ENCODE results near the gene PDPK1. TPM values are rescaled to one million over a fixed set of nuclear protein-coding genes. Genes with fewer than 3 reads are reported as not detected.
"Not testable (repeated sequence)": the region's sequence is repeated elsewhere in the genome, so short reads cannot be mapped to it uniquely, and the experiment has no call there.

The PDPK1 gene
- total and polyA plus RNA-seq, 4 donors: 12.1 to 28.1 (median 18.2) TPM

DNA sequence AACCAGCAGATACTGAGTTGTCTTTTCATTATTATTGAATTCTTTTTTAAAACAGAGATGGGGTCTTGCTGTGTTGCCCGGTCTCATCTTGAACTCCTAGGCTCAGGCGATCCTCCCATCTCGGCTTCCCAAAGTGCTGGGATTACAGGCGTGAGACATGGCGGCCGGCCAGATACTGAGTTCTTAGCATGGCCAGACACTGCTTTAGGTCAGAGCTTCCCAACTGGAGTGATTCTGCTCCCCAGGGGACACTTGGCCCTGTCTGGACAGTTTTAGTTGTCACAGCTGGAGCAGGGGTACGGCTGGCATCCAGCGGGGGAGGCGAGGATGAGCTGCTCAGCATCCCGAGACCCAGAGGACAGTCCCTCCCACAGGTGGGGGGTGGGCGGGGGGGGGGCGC lies 41.1 kb downstream of the PDPK1 start:
- not testable (repeated sequence) for H3K4me1 ChIP-seq (ENCODE audit: control insufficient read depth in 4 of 4, insufficient read depth in 4 of 4, low read length in 3 of 4); H3K27me3 ChIP-seq (ENCODE audit: control insufficient read depth in 4 of 4, insufficient read depth in 4 of 4, low read length in 3 of 4); DNase-seq (ENCODE audit: low spot score); H3K27ac ChIP-seq (ENCODE audit: low read depth in 1 of 2, low read length in 2 of 2); H3K9me3 ChIP-seq (ENCODE audit: control insufficient read depth in 4 of 4, low read length in 3 of 4); H3K9ac ChIP-seq (ENCODE audit: low read depth in 1 of 2, low read length in 2 of 2); H3K36me3 ChIP-seq (ENCODE audit: control insufficient read depth in 4 of 4, insufficient read depth in 3 of 4, low read depth in 1 of 4, low read length in 3 of 4); H3K4me3 ChIP-seq (ENCODE audit: low read depth in 1 of 3, low read length in 3 of 3)
- 91% methylated on average over 4 of the region's 12 CpGs for WGBS

DNA sequence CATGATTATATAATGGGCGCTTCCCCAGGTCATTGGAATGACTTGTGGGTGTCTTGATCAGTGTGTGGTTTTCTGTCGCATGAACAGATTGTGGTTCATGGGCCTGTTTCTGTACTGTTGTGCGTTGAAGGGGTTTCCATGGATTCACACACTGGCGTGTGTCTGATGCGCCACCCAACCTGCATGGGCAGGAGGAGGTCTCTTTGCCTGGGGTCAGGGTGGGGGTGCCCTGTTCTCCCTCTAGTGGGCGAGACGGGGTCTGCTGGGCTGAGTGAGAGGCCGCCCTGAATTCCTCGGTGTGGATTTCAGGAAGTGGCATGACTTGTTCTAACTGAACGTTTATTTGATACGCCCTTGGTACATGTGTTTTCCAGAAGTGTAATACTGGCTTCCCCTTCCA lies 42.3 kb downstream of the PDPK1 start:
- WGBS: 71% methylated on average over 7 of the region's 11 CpGs
- not testable (repeated sequence) for H3K36me3 ChIP-seq (ENCODE audit: control insufficient read depth in 4 of 4, insufficient read depth in 3 of 4, low read depth in 1 of 4, low read length in 3 of 4); H3K27me3 ChIP-seq (ENCODE audit: control insufficient read depth in 4 of 4, insufficient read depth in 4 of 4, low read length in 3 of 4); H3K4me3 ChIP-seq (ENCODE audit: low read depth in 1 of 3, low read length in 3 of 3); H3K4me1 ChIP-seq (ENCODE audit: control insufficient read depth in 4 of 4, insufficient read depth in 4 of 4, low read length in 3 of 4); H3K9me3 ChIP-seq (ENCODE audit: control insufficient read depth in 4 of 4, low read length in 3 of 4); H3K27ac ChIP-seq (ENCODE audit: low read depth in 1 of 2, low read length in 2 of 2); DNase-seq (ENCODE audit: low spot score); H3K9ac ChIP-seq (ENCODE audit: low read depth in 1 of 2, low read length in 2 of 2)

DNA sequence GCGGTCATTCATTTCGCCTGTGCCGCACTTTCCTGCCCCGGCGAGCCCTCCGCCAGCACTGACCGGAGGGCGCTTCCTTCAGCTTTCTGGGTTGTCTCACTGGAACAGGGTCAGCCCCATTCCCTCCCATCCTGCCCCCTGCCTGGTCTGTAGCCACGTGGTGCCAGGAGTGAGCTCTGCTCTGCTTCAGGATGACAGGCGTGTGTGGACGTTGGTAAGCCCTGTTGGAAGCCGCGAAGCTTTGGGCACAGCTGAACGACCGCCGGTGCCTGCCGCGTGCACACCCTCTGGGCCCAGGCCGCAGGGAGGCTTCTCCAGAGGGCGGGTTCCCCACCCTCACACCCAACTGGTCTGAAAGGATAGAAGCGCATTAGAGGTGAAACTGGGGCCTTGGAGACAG lies 43.0 kb downstream of the PDPK1 start:
- H3K27ac ChIP-seq (ENCODE audit: low read depth in 1 of 2, low read length in 2 of 2); H3K4me3 ChIP-seq (ENCODE audit: low read depth in 1 of 3, low read length in 3 of 3); DNase-seq (ENCODE audit: low spot score); H3K9ac ChIP-seq (ENCODE audit: low read depth in 1 of 2, low read length in 2 of 2); H3K36me3 ChIP-seq (ENCODE audit: control insufficient read depth in 4 of 4, insufficient read depth in 3 of 4, low read depth in 1 of 4, low read length in 3 of 4); H3K27me3 ChIP-seq (ENCODE audit: control insufficient read depth in 4 of 4, insufficient read depth in 4 of 4, low read length in 3 of 4); H3K9me3 ChIP-seq (ENCODE audit: control insufficient read depth in 4 of 4, low read length in 3 of 4); H3K4me1 ChIP-seq (ENCODE audit: control insufficient read depth in 4 of 4, insufficient read depth in 4 of 4, low read length in 3 of 4): not testable (repeated sequence)
- WGBS: no CpG with 5 or more reads among the region's 21 CpGs

DNA sequence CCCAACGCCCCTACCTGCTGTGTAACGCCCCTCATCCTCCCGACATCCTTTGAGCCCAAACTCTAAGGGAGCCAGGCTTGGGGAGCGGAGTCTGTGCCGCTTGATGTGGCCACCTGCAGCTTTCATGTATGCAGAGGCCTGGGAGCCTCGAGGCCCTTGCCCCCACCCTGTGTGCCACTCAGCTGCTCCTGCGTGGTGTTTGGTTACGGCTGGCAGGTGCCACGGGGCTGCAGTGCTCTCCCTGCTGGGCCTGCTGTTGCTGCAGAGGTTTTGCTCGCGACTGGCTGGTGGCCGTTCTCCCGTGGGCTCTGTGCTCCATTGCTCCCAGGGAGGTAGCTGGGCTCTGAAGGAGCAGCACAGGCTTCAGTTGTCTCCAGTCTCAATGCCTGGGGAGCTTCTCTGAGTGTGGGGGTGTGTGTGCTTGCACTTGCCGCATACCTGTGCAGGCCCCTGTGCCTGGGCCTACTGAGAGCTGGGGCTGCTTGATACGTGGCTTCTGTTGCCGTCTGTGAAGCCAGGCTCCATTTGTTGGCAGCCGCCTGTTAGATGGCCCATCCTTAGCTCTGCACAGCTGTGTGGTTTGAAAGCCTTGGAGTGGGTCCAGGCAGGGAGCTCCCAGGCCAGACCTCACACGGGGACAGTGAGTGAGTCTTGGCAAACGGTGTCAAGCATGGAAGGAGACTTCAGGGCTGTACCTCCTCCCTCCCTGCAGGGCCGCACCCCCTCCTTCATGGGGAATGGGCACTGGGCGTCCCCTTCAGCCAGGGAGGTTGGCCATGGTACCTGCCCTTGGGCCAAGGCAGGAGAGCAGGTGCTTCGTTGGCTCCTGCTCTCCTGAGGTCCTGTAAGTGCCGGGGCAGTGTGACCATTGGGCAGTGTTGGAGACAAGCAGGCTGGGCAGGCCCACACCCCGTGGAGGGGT lies 47.2 kb downstream of the PDPK1 start:
- Histone ChIP-seq H3K9me3 (ENCODE audit: control insufficient read depth in 4 of 4, low read length in 3 of 4) (no peaks in the 10 kb centered on the region), H3K4me3 (ENCODE audit: low read depth in 1 of 3, low read length in 3 of 3) (no peak overlapping the region), H3K9ac (ENCODE audit: low read depth in 1 of 2, low read length in 2 of 2) (no peak overlapping the region), H3K36me3 (ENCODE audit: control insufficient read depth in 4 of 4, insufficient read depth in 3 of 4, low read depth in 1 of 4, low read length in 3 of 4) (peaks cover 2 to 46% (median 17%) of the 10 kb centered on the region in 4 donors), H3K27me3 (ENCODE audit: control insufficient read depth in 4 of 4, insufficient read depth in 4 of 4, low read length in 3 of 4) (no peaks in the 10 kb centered on the region), H3K27ac (ENCODE audit: low read depth in 1 of 2, low read length in 2 of 2) (no peak overlapping the region), H3K4me1 (ENCODE audit: control insufficient read depth in 4 of 4, insufficient read depth in 4 of 4, low read length in 3 of 4) (no peaks in the 10 kb centered on the region)
- no peak for DNase-seq (ENCODE audit: low spot score)
- WGBS: 89% methylated on average over 22 of the region's 24 CpGs
- TF ChIP-seq EGR1 (IDR thresholded peaks at IDR 0.05; ENCODE audit: low read depth in 2 of 2): no peak
- TF ChIP-seq FOXA2 (IDR thresholded peaks at IDR 0.05): no peak
- TF ChIP-seq GABPA (IDR thresholded peaks at IDR 0.05 in 1 of 2, conservative IDR thresholded peaks at IDR 0.05 in 1 of 2): no peak
- TF ChIP-seq FOXA1 (IDR thresholded peaks at IDR 0.05): no peak
- TF ChIP-seq, protein P1, sequence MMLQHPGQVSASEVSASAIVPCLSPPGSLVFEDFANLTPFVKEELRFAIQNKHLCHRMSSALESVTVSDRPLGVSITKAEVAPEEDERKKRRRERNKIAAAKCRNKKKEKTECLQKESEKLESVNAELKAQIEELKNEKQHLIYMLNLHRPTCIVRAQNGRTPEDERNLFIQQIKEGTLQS (IDR thresholded peaks at IDR 0.05): no peak
- TF ChIP-seq HNF4A (conservative IDR thresholded peaks at IDR 0.05): no peak
- TF ChIP-seq, protein P2, sequence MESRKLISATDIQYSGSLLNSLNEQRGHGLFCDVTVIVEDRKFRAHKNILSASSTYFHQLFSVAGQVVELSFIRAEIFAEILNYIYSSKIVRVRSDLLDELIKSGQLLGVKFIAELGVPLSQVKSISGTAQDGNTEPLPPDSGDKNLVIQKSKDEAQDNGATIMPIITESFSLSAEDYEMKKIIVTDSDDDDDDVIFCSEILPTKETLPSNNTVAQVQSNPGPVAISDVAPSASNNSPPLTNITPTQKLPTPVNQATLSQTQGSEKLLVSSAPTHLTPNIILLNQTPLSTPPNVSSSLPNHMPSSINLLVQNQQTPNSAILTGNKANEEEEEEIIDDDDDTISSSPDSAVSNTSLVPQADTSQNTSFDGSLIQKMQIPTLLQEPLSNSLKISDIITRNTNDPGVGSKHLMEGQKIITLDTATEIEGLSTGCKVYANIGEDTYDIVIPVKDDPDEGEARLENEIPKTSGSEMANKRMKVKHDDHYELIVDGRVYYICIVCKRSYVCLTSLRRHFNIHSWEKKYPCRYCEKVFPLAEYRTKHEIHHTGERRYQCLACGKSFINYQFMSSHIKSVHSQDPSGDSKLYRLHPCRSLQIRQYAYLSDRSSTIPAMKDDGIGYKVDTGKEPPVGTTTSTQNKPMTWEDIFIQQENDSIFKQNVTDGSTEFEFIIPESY (IDR thresholded peaks at IDR 0.05): no peak
